GM21737 (cell line): Measurements from ENCODE around the gene GRIN2D.

ENCODE experiments used
- ATAC-seq: cut with Tn5 transposase; IDR thresholded peaks from one replicate; pipeline ENCODE4 v1.9.1; 2021; ENCODE audit warnings: mild to moderate bottlenecking, moderate library complexity; ENCODE audit not compliant: unreplicated experiment

Gene GRIN2D

DNA sequence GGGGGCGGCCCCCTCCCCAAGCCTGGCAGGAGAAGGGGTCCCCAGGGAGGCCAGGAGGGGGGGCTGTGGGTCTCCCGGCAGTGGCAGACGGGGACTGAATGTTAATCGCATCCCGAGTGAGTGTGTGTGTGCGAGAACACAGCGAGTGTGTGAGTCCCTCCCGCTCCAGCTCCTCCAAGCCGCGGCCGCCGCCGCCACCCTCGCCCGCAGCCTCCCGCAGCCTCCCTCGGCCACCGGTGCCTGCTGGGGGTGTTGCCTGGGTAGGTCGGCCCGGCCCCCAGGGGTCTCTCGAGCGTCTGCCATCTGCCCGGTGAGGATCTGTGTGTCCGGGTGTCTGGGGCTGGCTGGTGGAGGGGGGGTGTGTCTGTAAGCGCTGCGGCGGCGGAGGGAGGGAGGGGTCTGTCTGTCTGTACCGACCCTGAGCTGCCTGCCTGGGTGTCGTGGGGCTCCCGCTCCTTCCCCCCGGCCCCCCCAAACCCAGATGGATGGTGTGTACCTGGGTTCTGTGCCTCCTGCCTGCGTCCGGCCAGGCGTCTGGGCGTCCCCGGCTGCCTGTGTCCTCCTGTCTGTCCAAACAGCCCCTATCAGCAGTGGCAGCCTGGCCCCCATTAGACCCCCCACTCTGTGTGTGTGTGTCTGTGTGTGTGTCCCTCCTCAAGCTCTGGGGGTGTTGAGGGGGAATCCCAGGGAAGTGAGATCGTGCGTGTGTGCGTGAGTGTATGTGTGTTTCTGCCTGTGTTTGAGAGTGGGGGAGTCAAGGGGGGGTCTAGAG, at the start of gene GRIN2D:
Gene GRIN2D, plus strand, starts transcription at position 110 of the 772 bp plus-strand sequence. CDS start 4,725 bp downstream, outside the sequence.
- no peak for ATAC-seq

DNA sequence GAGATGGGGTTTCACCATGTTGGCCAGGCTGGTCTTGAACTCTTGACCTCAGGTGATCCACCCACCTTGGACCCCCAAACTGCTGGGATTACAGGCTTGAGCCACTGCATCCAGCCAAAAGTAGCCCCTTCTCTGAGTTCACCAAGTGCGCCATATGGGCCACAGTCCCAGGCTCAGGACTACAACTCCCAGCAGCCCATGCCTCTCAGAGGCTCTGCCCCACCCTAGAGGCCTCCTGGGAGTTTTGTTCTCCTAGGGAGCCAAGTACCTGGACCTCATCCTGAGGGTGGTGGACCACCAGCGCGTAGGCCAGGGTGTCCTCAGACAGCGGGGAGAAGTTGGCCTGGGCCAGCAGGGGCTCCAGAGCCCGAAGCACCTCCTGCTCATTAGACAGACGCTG, 48.6 kb upstream of the GRIN2D start:
- ATAC-seq: no peak

DNA sequence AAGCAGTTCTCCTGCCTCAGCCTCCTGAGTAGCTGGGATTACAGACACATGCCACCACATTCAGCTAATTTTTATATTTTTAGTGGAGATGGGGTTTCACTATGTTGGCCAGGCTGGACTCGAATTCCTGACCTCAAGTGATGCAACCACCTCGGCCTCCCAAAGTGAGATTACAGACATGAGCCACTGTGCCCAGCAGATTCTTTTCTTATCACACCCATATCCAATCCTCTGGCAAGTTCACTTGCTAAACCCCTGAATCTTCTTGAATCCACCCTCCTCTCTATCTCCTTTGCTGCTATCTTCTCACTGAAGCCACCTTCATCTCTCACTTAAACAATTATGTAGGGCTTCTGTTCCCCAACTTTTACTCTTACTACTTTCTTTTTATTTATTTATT, 47.3 kb upstream of the GRIN2D start:
- ATAC-seq: no peak

DNA sequence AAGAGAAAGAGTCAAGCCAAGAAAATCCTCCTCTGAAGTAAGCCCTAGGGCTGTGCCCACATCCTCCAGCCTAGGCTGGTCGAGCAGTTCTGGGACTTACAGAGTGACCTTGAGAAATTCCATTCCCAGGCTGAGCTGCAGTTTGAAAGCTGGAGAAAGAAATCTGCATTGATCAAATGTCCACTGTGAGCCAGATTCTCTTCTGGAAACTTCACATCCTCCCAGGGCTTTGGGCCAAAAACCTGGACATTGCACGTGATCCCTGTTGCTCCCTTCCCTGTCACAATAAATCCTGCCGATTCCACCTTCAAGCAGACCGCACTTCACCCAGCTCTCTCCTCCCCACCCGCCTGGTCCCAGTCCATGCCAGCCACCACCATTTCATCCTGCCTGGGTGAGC, 45.4 kb upstream of the GRIN2D start:
- no peak for ATAC-seq

DNA sequence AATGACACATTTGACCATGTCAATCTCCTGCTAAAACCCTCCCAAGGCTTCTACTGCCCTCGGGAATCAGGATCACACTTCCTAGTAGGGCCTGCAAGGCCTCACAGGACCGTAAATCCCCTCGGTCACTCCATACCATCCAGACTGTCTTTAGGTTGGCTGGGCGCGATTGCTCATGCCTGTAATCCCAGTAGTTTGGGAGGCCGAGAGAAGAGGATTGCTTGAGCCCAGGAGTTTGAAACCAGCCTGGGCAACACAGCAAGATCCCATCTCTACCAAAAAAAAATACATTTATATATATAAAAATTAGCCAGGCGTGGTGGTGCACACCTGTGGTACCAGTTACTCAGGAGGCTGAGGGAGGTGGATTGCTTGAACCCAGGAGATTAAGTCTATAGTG, 44.7 kb upstream of the GRIN2D start:
- no peak for ATAC-seq

DNA sequence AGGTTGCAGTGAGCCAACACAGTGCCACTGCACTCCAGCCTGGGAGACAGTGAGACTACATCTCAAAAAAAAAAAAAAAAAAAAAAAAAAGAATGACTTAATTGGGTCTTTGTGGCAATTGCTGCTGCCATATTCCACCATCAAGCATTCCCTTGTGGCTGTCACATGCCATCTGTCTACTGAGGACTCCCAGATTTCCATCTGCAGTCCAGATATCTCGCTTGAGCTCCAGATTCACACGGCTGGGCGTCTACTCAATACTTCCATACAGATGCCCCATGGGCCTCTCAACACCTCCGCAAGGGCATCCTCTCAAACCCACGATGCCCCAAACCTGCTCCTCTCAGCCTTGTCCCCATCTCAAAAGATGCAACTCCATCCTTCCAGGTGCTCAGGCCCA, 42.6 kb upstream of the GRIN2D start:
- no peak for ATAC-seq

DNA sequence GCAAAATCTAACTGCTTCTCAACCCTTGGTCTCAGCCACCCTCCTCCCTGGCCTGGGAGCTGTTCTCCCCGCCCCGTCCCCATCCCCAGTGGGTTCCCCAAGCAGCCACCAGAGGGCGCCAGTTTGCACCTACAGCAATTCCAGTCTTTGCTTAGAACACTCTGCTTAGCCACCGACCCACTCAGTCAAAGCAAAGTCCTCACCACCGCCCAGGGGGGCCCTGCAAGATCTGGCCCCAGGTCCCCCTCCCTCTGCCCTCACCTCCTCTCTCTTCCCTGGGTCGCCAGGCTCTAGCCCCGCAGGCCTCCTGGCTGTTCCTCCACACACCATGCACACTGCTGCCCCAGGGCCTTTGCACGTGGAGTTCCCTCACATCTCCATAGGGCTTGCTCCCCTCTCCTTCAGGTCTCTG, 42.1 kb upstream of the GRIN2D start:
- no peak for ATAC-seq

DNA sequence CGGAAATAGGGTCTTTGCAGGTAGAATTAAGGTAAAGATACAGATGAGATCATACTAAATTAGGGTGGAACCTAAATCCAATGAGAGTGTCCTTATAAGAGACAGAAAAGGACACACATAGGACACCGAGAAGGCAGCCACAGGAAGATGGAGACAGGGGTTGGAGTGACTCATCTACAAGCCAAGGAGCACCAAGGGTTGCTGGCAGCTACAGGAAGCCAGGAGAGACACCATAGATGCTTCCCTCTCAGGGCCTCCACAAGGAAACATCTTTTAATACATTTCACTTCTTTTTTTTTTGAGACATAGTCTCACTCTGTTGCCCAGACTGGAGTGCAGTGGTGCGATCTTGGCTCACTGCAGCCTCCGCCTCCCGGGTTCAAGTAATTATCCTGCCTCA, 39.8 kb upstream of the GRIN2D start:
- ATAC-seq: no peak

DNA sequence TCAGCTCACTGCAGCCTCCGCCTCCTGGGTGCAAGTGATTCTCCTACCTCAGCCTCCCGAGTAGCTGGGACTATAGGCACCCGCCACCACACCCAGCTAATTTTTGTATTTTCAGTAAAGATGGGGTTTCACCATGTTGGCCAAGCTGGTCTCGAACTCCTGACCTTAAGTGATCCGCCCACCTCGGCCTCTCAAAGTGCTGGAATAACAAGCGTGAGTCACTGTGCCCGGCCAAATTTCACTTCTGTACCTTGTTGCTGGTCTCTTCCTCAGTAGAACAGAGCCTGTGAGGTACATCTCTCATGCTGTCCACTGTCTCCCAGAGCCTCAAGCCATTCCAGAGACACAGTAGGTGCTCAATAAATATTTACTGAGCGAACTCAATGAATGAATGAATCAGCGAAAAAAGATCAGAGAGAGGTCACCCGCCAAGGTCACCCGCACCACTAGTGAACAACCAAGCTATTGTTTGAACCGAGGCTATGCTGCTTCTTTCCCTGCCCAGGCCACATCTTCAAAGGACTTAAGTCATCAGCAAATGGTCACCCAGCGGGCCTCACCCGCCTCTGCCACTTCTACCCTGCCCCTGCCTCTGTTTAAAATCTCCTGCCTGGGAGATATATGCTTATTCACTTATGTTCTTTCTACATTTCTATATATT, 39.0 kb upstream of the GRIN2D start:
- no peak for ATAC-seq

DNA sequence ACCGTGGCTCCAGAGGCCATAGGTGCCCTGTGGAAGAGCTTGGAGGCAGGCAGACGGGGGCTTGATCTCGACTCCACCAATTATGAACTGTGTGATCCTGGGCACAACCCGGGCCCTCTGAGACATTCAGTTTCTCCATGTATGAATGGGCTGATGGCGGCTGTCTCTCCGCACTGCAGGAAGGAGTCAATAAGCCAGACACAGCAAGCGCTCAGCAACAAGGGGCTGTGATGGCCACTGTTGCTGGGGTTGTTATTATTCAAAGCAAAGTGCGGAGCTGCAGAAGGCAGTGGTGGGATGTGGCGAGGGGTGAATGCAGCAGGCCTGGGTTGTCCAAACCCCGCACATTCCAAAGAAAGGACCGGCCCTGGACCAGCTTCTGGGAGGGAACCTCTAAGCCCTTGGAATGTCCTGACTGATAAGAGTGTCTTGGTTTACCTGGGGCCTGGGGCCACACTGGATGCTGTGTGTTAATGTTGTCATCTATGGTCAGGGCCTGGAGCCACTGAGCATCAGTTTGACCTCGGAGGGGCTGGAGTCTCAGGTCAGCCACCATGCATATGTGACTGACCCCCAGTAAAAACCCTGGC, 38.0 kb upstream of the GRIN2D start:
- no peak for ATAC-seq

DNA sequence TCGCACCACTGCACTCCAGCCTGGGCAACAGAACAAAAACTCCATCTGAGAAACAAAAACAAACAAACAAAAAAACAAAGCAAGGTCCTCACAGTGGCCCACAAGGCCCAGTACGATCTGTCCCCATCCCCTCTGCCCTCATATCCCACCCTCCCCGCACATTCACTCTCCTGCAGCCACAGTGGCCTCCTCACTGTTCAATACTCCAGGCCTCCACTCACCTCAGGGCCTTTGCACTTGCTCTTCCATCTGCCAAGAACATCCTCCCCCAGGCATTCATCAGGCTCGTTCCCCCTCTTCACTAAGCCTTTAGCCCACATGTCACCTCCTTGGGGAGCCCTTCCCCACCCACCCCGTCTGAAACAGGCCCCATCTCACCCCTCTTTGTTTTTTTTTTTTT, 34.3 kb upstream of the GRIN2D start:
- ATAC-seq: no peak

DNA sequence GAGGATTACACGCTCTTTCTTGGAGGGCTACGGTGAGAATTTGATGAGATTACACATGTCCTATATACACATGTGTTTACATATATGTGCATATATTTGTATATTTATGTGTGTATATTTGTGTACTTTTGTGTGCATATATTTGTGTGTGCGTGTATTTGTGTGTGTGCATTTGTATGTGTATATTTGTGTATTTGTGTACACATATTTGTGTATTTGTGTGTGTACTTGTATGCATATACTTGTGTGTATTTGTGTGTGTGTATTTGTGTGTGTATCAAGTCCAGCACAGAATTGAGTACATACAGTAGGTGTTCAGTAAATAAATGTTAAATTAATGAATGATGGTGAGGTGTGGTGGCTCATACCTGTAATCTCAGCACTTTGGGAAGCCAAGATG, 31.6 kb upstream of the GRIN2D start:
- no peak for ATAC-seq

DNA sequence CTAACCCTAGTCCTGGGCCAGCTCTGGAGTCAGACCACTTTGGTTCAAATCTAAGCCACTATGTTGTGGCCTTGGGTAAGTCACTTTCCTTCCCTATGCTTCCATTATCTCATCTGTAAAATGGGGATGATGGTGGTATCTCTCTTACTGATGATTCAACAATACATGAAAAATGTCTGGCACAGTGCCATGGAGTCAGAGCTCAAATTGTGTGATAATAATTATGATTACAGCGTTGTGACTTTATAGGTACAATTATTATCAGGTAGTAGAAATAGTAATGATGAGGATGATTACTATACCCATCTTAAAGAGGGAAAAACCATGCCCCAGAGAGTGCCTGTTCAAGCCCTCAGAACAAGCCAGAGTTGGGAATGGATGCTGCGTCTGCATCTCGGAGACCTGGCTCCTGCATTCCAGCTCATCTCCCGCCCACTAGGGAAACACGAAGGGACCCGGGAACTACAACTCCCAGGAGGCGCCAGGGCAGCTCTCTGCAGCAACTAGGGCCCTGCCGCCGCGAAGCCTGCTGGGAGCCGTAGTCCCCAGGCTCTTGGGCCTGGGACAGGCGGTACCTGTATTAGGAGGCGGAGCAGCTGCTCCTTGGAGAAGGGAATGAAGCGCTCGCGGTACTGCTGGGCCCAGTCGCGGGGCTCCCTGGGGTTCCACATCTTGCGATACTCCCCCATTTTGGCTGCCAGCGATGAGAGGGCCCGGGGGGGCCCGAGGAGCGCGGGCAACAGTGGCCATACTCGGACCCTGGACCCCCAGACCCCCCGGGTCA, 30.6 kb upstream of the GRIN2D start:
- ATAC-seq: peak; percentile 59

DNA sequence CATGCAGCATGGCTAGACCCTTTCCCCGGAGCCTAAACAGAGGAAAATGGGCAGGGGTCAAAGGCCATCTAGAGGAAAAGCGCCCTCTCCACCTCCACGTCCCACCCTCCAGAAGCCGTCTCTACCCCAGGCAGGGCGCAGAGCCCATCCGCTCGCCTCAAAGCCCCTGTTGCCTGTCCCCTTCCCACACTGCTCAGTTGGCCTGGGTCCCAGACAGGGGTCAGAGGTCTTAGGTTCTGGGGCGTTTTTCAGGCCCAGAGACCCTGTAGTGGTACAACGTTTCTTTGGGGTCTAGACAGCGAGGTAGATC, 30.0 kb upstream of the GRIN2D start:
- peak; percentile 2 for ATAC-seq

DNA sequence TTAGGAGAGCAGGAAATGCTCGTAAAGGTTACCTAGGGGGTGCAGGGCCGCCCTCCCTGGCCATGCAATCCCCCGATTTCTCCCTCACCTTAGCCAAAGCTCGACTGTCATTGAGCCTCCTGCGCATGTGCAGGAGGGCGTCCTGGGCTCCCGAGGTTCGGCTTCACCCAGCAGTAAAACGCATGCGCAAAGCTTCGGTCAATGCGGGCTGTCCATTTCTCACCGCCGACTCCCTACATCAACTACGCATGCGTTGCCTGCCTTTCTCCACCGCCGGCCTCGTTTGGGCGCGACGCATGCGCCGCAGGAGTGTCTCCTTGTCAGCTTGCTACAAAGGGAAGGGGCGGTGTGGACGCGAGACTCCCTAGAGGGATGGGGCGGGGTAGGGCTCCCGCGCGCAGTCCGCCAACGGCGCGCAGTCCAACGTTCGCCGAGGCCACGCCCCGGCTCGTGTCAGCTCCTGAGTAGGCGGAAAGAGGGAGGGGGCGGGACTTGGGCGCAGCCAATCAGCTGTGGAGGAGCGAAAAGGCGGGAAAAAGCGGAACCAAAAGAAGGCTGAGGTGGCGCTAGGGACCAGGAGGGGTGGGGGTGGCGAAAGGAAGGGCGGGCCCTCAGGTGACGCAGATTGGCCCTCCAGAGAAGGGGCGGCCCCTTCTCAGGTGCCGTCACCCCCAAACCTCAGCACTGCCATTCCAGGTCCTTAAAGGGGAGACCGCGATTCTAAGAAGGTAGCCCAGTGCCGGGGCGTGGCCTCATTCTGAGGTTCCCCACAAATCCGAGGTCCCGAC, 29.5 kb upstream of the GRIN2D start, which contains the start of the genes SYNGR4 and TMEM143:
Gene SYNGR4, plus strand, starts transcription at position 558 of the 788 bp plus-strand sequence. CDS start 1,476 bp downstream, outside the sequence.
Gene TMEM143, minus strand, starts transcription at position 131 of the 788 bp plus-strand sequence. Its CDS starts 20 bp downstream, at position 111.
- peak; percentile 77 for ATAC-seq

DNA sequence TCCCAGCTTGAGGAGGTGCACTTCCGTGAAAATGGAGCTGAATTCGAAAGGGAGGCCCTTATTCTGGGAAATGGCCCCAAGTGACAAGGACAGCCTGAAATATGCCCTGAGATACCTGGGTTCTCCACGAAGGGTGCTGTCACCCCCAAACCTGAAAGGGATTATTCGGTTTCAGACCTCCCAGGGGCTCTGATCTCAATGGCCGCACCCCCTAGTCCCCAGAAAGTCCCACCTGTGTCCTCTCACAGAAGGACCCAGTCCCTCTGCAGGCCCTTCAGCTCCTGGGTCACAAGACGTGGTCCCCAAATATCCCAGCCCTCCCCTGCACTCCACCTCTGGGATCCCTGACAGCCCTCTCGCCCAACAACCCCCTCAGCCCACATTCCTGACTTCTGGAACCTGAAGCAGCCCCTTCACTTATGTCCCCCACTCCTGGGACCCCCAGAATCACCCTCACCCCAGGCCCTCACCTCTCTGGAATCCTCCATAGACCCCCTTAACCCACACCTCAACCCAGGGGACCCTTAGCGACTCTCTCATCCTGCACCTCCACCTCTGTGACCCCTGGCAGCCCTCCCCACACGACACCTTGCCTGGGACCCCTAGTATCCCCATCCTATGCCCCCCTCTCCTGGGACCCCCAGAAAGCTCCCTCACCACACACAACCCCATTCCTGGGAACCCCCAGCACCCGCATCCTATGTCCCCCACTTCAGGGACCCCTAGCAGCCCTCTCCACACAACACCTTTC, 28.7 kb upstream of the GRIN2D start:
- no peak for ATAC-seq

DNA sequence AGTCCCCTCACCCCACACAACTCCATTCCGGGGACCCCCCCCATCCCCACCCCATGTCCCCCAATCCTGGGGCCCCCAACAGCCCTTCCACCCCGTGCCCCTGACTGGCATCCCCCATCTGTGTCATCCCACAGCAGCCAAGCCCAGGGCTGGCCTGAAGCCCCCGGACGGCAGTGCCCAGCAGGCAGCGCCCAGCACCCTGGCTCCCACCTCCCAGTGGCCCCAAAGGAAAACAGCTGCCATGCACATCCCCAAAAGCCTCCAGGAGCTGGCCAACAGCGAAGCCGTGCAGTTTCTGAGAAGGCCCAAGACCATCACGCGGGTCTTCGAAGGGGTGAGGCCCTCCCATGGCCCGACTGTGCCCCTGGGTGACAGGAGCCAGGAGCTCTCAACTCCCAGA, 27.9 kb upstream of the GRIN2D start:
- no peak for ATAC-seq

DNA sequence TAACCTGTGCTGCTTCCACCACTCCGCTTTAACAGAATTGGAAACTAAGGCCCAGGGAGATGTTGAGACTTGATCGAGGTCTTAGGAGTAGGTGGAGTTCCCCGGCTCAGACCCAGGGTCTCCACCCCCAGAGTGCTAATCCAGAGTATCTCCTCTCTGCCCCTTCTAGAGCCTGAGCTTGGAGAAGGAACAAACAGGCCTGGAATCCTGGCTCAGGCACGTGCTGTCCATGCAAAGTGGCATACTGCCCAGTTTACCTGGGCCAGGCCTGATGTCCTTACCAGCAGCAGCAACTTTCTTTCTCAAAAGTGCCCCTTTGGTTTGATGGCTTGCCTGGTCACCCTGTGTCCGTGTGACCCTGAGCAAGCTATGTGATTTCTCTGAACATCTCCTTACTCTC, 25.6 kb upstream of the GRIN2D start:
- no peak for ATAC-seq

DNA sequence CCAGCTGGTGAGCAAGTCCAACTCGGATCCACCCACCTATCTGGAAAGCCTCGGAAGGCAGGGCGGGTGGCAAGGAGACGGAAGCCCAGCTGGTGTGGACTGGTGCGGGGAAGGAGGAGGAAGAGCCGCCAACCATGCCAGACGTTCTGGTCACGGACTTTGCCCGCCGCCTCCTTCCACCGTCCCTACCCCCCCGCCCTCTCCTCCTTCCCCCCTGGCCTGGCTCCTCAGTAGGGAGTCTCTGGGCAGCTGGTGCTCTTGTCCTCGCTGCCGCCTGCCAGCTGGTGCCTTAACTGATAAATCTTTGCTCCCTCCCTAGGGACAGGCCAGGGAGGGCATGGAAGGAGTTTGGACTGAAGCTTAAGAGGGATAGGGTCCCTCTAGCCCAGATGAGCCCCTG, 24.5 kb upstream of the GRIN2D start:
- no peak for ATAC-seq

DNA sequence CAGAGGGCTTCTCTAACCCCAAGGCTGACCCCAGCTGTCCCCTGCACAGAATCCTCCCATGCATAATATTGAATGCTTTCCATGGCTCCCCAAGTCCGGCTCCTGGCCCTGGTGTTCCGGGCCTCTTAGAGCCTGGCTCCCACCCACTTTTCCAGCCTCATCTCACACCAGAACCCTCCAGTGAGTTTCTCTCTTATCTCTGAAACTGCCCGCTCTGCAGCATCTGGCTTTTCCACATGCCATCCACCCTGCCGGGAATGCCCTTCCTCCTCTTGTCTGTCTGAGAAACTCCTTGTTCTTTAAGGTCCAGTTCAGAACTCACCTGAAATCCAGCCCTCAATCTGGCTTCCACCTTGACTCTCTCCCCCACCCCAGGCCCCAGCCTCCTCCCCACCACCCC, 22.5 kb upstream of the GRIN2D start:
- ATAC-seq: no peak
